ENCODE measurements around the gene ABLIM1. TPM values are rescaled to one million over a fixed set of nuclear protein-coding genes. Genes with fewer than 3 reads are reported as not detected.

The ABLIM1 gene
- total RNA-seq, 1 experiment from 2014 or later = 34.0 TPM

GRCh38 chr10:114683162-114683561 lies 25.1 kb upstream of the ABLIM1 start:
- ChIA-PET CTCF (no interaction called here), POLR2A (ENCODE audit: low non-redundant PET) (no interaction called here)
- H3K27me3 ChIP-seq (replicated peaks; ENCODE audit: insufficient read depth, low read depth, low read length, poor library complexity) = no peaks in the 10 kb centered on the region
- H3K4me3 ChIP-seq (ENCODE audit: low read depth, low read length, poor library complexity, severe bottlenecking) = no peak overlapping the region
- no peaks in the 10 kb centered on the region for H3K36me3 ChIP-seq (ENCODE audit: insufficient read depth, low read length, poor library complexity, severe bottlenecking)
- TF ChIP-seq CTCF (conservative IDR thresholded peaks at IDR 0.05; ENCODE audit: low read depth, low read length) (no peak), EZH2 (IDR thresholded peaks at IDR 0.05; ENCODE audit: borderline replicate concordance, low read depth, low read length, poor library complexity, severe bottlenecking) (no peak)
- no TSS peak for BruUV-seq (replicated peaks)
- H3K9me3 ChIP-seq (ENCODE audit: low read depth, low read length, poor library complexity, severe bottlenecking) = no peaks in the 10 kb centered on the region
- peaks cover 29% of the 10 kb centered on the region for H3K4me1 ChIP-seq (ENCODE audit: insufficient read depth, low read length, poor library complexity, severe bottlenecking)
- no peak overlapping the region for H3K27ac ChIP-seq (ENCODE audit: low read depth, low read length, poor library complexity, severe bottlenecking)
- no peak for DNase-seq (ENCODE audit: low spot score)
- intact Hi-C loops (cut with micrococcal nuclease; ENCODE audit: unreplicated experiment) = no loop called here

- Histone ChIP-seq H3K4me1 (ENCODE audit: insufficient read depth, low read length, poor library complexity, severe bottlenecking) (peaks cover 29% of the 10 kb centered on the region), H3K27ac (ENCODE audit: low read depth, low read length, poor library complexity, severe bottlenecking) (no peak overlapping the region), H3K27me3 (replicated peaks; ENCODE audit: insufficient read depth, low read depth, low read length, poor library complexity) (no peaks in the 10 kb centered on the region), H3K4me3 (ENCODE audit: low read depth, low read length, poor library complexity, severe bottlenecking) (no peak overlapping the region), H3K36me3 (ENCODE audit: insufficient read depth, low read length, poor library complexity, severe bottlenecking) (no peaks in the 10 kb centered on the region), H3K9me3 (ENCODE audit: low read depth, low read length, poor library complexity, severe bottlenecking) (no peaks in the 10 kb centered on the region)
- ChIA-PET CTCF (no interaction called here), POLR2A (ENCODE audit: low non-redundant PET) (no interaction called here)
- intact Hi-C loops (cut with micrococcal nuclease; ENCODE audit: unreplicated experiment) = no loop called here
- BruUV-seq (replicated peaks) = no TSS peak
- DNase-seq (ENCODE audit: low spot score) = no peak
- TF ChIP-seq EZH2 (IDR thresholded peaks at IDR 0.05; ENCODE audit: borderline replicate concordance, low read depth, low read length, poor library complexity, severe bottlenecking) = no peak
- no peak for TF ChIP-seq CTCF (conservative IDR thresholded peaks at IDR 0.05; ENCODE audit: low read depth, low read length)
Measured at GRCh38 chr10:114682532-114682931, 24.5 kb upstream of the ABLIM1 start.

- Histone ChIP-seq H3K9me3 (ENCODE audit: low read depth, low read length, poor library complexity, severe bottlenecking) (no peaks in the 10 kb centered on the region), H3K27me3 (replicated peaks; ENCODE audit: insufficient read depth, low read depth, low read length, poor library complexity) (no peaks in the 10 kb centered on the region), H3K27ac (ENCODE audit: low read depth, low read length, poor library complexity, severe bottlenecking) (no peak overlapping the region), H3K36me3 (ENCODE audit: insufficient read depth, low read length, poor library complexity, severe bottlenecking) (no peaks in the 10 kb centered on the region), H3K4me3 (ENCODE audit: low read depth, low read length, poor library complexity, severe bottlenecking) (no peak overlapping the region), H3K4me1 (ENCODE audit: insufficient read depth, low read length, poor library complexity, severe bottlenecking) (peaks cover 29% of the 10 kb centered on the region)
- BruUV-seq (replicated peaks) = no TSS peak
- ChIA-PET CTCF (no interaction called here), POLR2A (ENCODE audit: low non-redundant PET) (no interaction called here)
- DNase-seq (ENCODE audit: low spot score) = no peak
- TF ChIP-seq EZH2 (IDR thresholded peaks at IDR 0.05; ENCODE audit: borderline replicate concordance, low read depth, low read length, poor library complexity, severe bottlenecking) (no peak), CTCF (conservative IDR thresholded peaks at IDR 0.05; ENCODE audit: low read depth, low read length) (no peak)
- intact Hi-C loops (cut with micrococcal nuclease; ENCODE audit: unreplicated experiment) = no loop called here
Measured at GRCh38 chr10:114682121-114682520, 24.0 kb upstream of the ABLIM1 start.
